Renal cortex interstitium (tissue), 11 donors: ENCODE results near the gene CALN1. TPM values are rescaled to one million over a fixed set of nuclear protein-coding genes. Genes with fewer than 3 reads are reported as not detected.
"Not testable (repeated sequence)": the region's sequence is repeated elsewhere in the genome, so short reads cannot be mapped to it uniquely, and the experiment has no call there.

Experiments used
- DNase-seq, 11 donors: peaks; one replicate each; pipeline ENCODE4 v3.0.0-alpha.2; 2013; ENCODE audit warnings: low read depth in 9 of 11, low spot score in 4 of 11; ENCODE audit errors: extremely low read depth in 1 of 11
- polyA plus RNA-seq, 3 donors: library from polyadenylated mRNA; unstranded; fragments of 120-200 nt; gene quantifications; one replicate each; pipeline ENCODE4 v1.2.1, GENCODE V29; 2013; ENCODE audit not compliant: insufficient read length in 3 of 3

Gene CALN1
- polyA plus RNA-seq, 3 donors: 0.47 to 1.3 (median 1.00) TPM

GRCh38 chr7:72223351-72223750 lies 188.8 kb downstream of the CALN1 start:
- no peak for DNase-seq

- no peak for DNase-seq
Measured at GRCh38 chr7:72222136-72222535, 190.0 kb downstream of the CALN1 start.

GRCh38 chr7:72219500-72219899 lies 192.6 kb downstream of the CALN1 start:
- no peak for DNase-seq

GRCh38 chr7:72217151-72217550 lies 195.0 kb downstream of the CALN1 start:
- no peak for DNase-seq

GRCh38 chr7:72213769-72214168 lies 198.4 kb downstream of the CALN1 start:
- no peak for DNase-seq

GRCh38 chr7:72213081-72213480 lies 199.1 kb downstream of the CALN1 start:
- no peak for DNase-seq

- no peak for DNase-seq
Measured at GRCh38 chr7:72211175-72211574, 201.0 kb downstream of the CALN1 start.

- not testable (repeated sequence) for DNase-seq
Measured at GRCh38 chr7:72209006-72209405, 203.1 kb downstream of the CALN1 start.

GRCh38 chr7:72196176-72196575 lies 216.0 kb downstream of the CALN1 start:
- DNase-seq: no peak

GRCh38 chr7:72190919-72191318 lies 221.2 kb downstream of the CALN1 start:
- DNase-seq: no peak

GRCh38 chr7:72190146-72190545 lies 222.0 kb downstream of the CALN1 start:
- DNase-seq: no peak

- DNase-seq: no peak
Measured at GRCh38 chr7:72187179-72187578, 225.0 kb downstream of the CALN1 start.

- DNase-seq: no peak
Measured at GRCh38 chr7:72183835-72184234, 228.3 kb downstream of the CALN1 start.

- DNase-seq: no peak
Measured at GRCh38 chr7:72182036-72182435, 230.1 kb downstream of the CALN1 start.

- DNase-seq: no peak
Measured at GRCh38 chr7:72176875-72177274, 235.3 kb downstream of the CALN1 start.

- DNase-seq: no peak
Measured at GRCh38 chr7:72170475-72170874, 241.7 kb downstream of the CALN1 start.

GRCh38 chr7:72163271-72163670 lies 248.9 kb downstream of the CALN1 start:
- DNase-seq: no peak

GRCh38 chr7:72161534-72161933 lies 250.6 kb downstream of the CALN1 start:
- DNase-seq: no peak

GRCh38 chr7:72159911-72160310 lies 252.2 kb downstream of the CALN1 start:
- DNase-seq: no peak

GRCh38 chr7:72156671-72157070 lies 255.5 kb downstream of the CALN1 start:
- DNase-seq: no peak

GRCh38 chr7:72153132-72153512 lies 259.0 kb downstream of the CALN1 start:
- DNase-seq: no peak
